H9 (cell line): ENCODE data around the gene TENM3. TPM values are rescaled to one million over a fixed set of nuclear protein-coding genes. Genes with fewer than 3 reads are reported as not detected.

Source experiments
- DNase-seq: peaks from one replicate; pipeline ENCODE4 v3.0.0-alpha.2; 2017
- H2AFZ ChIP-seq: one replicate; pipeline ENCODE4 v1.6.1; 2013; ENCODE audit warnings: mild to moderate bottlenecking, low read length, control low read depth, moderate library complexity
- H2AK5ac ChIP-seq: 2 replicates; pipeline ENCODE4 v1.6.1; 2013; ENCODE audit warnings: low read length, control low read depth, mixed read lengths; ENCODE audit not compliant: insufficient read length
- H2BK120ac ChIP-seq: one replicate; pipeline ENCODE4 v1.6.1; 2013; ENCODE audit warnings: low read depth, mild to moderate bottlenecking, low read length, control low read depth, inconsistent platforms; ENCODE audit not compliant: poor library complexity, severe bottlenecking
- H2BK12ac ChIP-seq: 2 replicates; pipeline ENCODE4 v1.6.1; 2013; ENCODE audit warnings: low read length, control low read depth, mixed read lengths, low read depth; ENCODE audit not compliant: insufficient read length
- H2BK15ac ChIP-seq: 2 replicates; pipeline ENCODE4 v1.6.1; 2013; ENCODE audit warnings: low read depth, low read length, control low read depth
- H2BK20ac ChIP-seq: one replicate; pipeline ENCODE4 v1.6.1; 2013; ENCODE audit warnings: low read depth, mild to moderate bottlenecking, low read length, control low read depth, inconsistent platforms; ENCODE audit not compliant: poor library complexity, severe bottlenecking
- H2BK5ac ChIP-seq: 2 replicates; pipeline ENCODE4 v1.6.1; 2013; ENCODE audit warnings: low read length, control low read depth, mixed read lengths; ENCODE audit not compliant: insufficient read length
- H3K14ac ChIP-seq: 2 replicates; pipeline ENCODE4 v1.6.1; 2013; ENCODE audit warnings: low read length, control low read depth; ENCODE audit not compliant: insufficient read depth
- H3K18ac ChIP-seq: 2 replicates; pipeline ENCODE4 v1.6.1; 2013; ENCODE audit warnings: low read depth, mild to moderate bottlenecking, mixed read lengths, low read length, control low read depth; ENCODE audit not compliant: insufficient read length
- H3K23ac ChIP-seq: 2 replicates; pipeline ENCODE4 v1.6.1; 2013; ENCODE audit warnings: low read length, control low read depth, mixed read lengths, low read depth; ENCODE audit not compliant: insufficient read length
- H3K23me2 ChIP-seq: 2 replicates; pipeline ENCODE4 v1.6.1; 2013; ENCODE audit warnings: low read depth, mild to moderate bottlenecking, mixed read lengths, low read length, control low read depth; ENCODE audit not compliant: insufficient read length, poor library complexity, severe bottlenecking
- H3K27ac ChIP-seq: 2 replicates; pipeline ENCODE4 v1.5.1; 2013; ENCODE audit warnings: low read length, control low read depth, mixed read lengths, low read depth; ENCODE audit not compliant: insufficient read length
- H3K27me3 ChIP-seq: 2 replicates; pipeline ENCODE4 v1.6.1; 2013; ENCODE audit warnings: low read length, control low read depth, inconsistent platforms; ENCODE audit not compliant: insufficient read depth
- H3K4ac ChIP-seq: 2 replicates; pipeline ENCODE4 v1.6.1; 2013; ENCODE audit warnings: low read depth, mild to moderate bottlenecking, control low read depth, inconsistent platforms, low read length, moderate library complexity
- H3K4me1 ChIP-seq: 2 replicates; pipeline ENCODE4 v1.6.1; 2013; ENCODE audit warnings: low read length, control low read depth, inconsistent platforms; ENCODE audit not compliant: insufficient read depth
- H3K4me2 ChIP-seq: 2 replicates; pipeline ENCODE4 v1.6.1; 2013; ENCODE audit warnings: low read length, control low read depth, mixed read lengths; ENCODE audit not compliant: insufficient read length, insufficient read depth
- H3K56ac ChIP-seq: 2 replicates; pipeline ENCODE4 v1.6.1; 2013; ENCODE audit warnings: low read depth, mild to moderate bottlenecking, mixed read lengths, low read length, control low read depth; ENCODE audit not compliant: insufficient read length
- H3K79me1 ChIP-seq: 2 replicates; pipeline ENCODE4 v1.6.1; 2013; ENCODE audit warnings: low read depth, mild to moderate bottlenecking, moderate library complexity, low read length, control low read depth, inconsistent platforms; ENCODE audit not compliant: insufficient read depth, poor library complexity, severe bottlenecking
- H3K79me2 ChIP-seq: 2 replicates; pipeline ENCODE4 v1.6.1; 2013; ENCODE audit warnings: low read length, control low read depth, inconsistent platforms; ENCODE audit not compliant: insufficient read depth
- H3K9ac ChIP-seq: 2 replicates; pipeline ENCODE4 v1.6.1; 2013; ENCODE audit warnings: low read length, control low read depth, mixed read lengths; ENCODE audit not compliant: insufficient read length; ENCODE audit errors: extremely low read depth
- H3K9me3 ChIP-seq: one replicate; pipeline ENCODE4 v1.6.1; 2013; ENCODE audit warnings: low read depth, low read length, inconsistent platforms; ENCODE audit not compliant: control insufficient read depth
- H3T11ph ChIP-seq: one replicate; pipeline ENCODE4 v1.6.1; 2013; ENCODE audit warnings: mild to moderate bottlenecking, low read length, control low read depth, inconsistent platforms
- H4K20me1 ChIP-seq: one replicate; pipeline ENCODE4 v1.6.1; 2013; ENCODE audit not compliant: control insufficient read depth, insufficient read length, insufficient read depth
- H4K5ac ChIP-seq: 2 replicates; pipeline ENCODE4 v1.6.1; 2013; ENCODE audit warnings: low read depth, mild to moderate bottlenecking, mixed read lengths, low read length, control low read depth; ENCODE audit not compliant: insufficient read length
- H4K8ac ChIP-seq: replicated peaks from 2 replicates; pipeline ENCODE4 v1.6.1; 2013; ENCODE audit warnings: low read length, control low read depth, mixed read lengths, low read depth; ENCODE audit not compliant: insufficient read length
- H4K91ac ChIP-seq: 2 replicates; pipeline ENCODE4 v1.6.1; 2013; ENCODE audit warnings: low read depth, mild to moderate bottlenecking, moderate library complexity, mixed read lengths, low read length, control low read depth; ENCODE audit not compliant: insufficient read length
- H3K27ac Mint-ChIP-seq, 3 experiments: 2 replicates in 2 of 3; 3 replicates in 1 of 3; pipeline ENCODE4 v1.8.0; 2020 to 2021; ENCODE audit warnings: mixed read lengths in 3 of 3, mild to moderate bottlenecking in 1 of 3, moderate library complexity in 1 of 3
- H3K27me3 Mint-ChIP-seq: 2 replicates; pipeline ENCODE4 v1.8.0; 2021; ENCODE audit warnings: low read depth, mild to moderate bottlenecking, moderate library complexity, mixed read lengths
- H3K36me3 Mint-ChIP-seq, 3 experiments: 2 replicates in 2 of 3; 3 replicates in 1 of 3; pipeline ENCODE4 v1.8.0; 2020 to 2021; ENCODE audit warnings: low read depth in 3 of 3, mixed read lengths in 3 of 3; ENCODE audit not compliant: insufficient read depth in 1 of 3
- H3K4me1 Mint-ChIP-seq, 2 experiments: 2 replicates each; pipeline ENCODE4 v1.8.0; 2020; ENCODE audit warnings: mixed read lengths in 2 of 2
- H3K4me3 Mint-ChIP-seq, 2 experiments: 2 replicates in 1 of 2; 3 replicates in 1 of 2; pipeline ENCODE4 v1.8.0; 2020 to 2021; ENCODE audit warnings: mild to moderate bottlenecking in 2 of 2, mixed read lengths in 2 of 2, moderate library complexity in 1 of 2
- H3K9me3 Mint-ChIP-seq, 2 experiments: 2 replicates in 1 of 2; 3 replicates in 1 of 2; pipeline ENCODE4 v1.8.0; 2020; ENCODE audit warnings: mild to moderate bottlenecking in 2 of 2, mixed read lengths in 2 of 2, moderate library complexity in 1 of 2
- WGBS: extraction: QIAGEN DNeasy Blood & Tissue Kit; methylation state at CpG from one replicate; pipeline ENCODE4 v1.1.7; 2013; ENCODE audit warnings: missing lambda C conversion rate, low lambda C conversion rate, mixed read lengths; ENCODE audit not compliant: insufficient read length; ENCODE audit errors: extremely low coverage; 5-methylcytosine and 5-hydroxymethylcytosine counted together
- total RNA-seq: library from RNA; stranded (reverse); gene quantifications from 2 replicates; pipeline ENCODE4 v1.2.1, GENCODE V29; 2021
- TF ChIP-seq, protein P1 (sequence below): fragments of 200-600 bp; sonication (generic); conservative IDR thresholded peaks from 3 replicates; pipeline ENCODE4 v1.8.0; 2021; ENCODE audit warnings: antibody characterized with exemption, mild to moderate bottlenecking

The TENM3 gene
- total RNA-seq, 1 experiment from 2014 or later = 49.6 TPM

DNA sequence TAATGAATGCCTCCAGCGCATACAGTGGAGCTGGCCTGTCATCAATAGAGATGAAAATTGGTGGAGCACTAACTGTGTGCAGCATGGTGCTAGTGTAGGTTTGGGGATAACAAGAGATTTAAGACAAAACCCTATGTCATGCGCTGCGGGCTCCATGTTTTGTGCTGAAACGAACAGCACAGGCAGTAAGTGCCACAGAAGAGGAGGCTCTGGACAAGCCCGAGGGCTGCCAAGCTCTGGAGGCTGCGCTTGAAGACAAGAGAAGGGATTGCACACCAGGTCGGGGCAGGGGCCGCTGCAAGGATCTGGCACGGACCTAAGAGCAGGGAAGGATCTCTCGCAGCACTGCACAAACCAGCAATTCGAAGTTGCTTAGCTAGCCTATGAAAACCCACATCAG is 35.5 kb downstream of the TENM3 start:
- Histone ChIP-seq H3K79me2 (no peaks in the 10 kb centered on the region), H4K5ac (no peak overlapping the region)
- H3K9me3 Mint-ChIP-seq = no peaks in the 10 kb centered on the region

More for the DNA sequence above, 35.5 kb downstream of the TENM3 start:
- Histone ChIP-seq H3K9me3 (no peaks in the 10 kb centered on the region), H2BK20ac (no peak overlapping the region), H4K8ac (no peak overlapping the region), H2AK5ac (no peak overlapping the region), H3K79me1 (no peaks in the 10 kb centered on the region), H3K4me1 (no peaks in the 10 kb centered on the region; the same call in 1 of the 2 replicates), H3K27ac (no peak overlapping the region), H2BK15ac (no peak overlapping the region), H2AFZ (no peak overlapping the region), H4K91ac (no peak overlapping the region), H3T11ph (no peak overlapping the region), H3K4ac (no peak overlapping the region), H3K14ac (no peak overlapping the region), H4K20me1 (no peaks in the 10 kb centered on the region), H3K56ac (no peak overlapping the region), H3K23ac (no peak overlapping the region), H2BK5ac (no peak overlapping the region), H3K4me2 (no peak overlapping the region), H3K18ac (no peak overlapping the region), H3K9ac (no peak overlapping the region), H2BK120ac (no peak overlapping the region), H3K23me2 (no peaks in the 10 kb centered on the region), H2BK12ac (no peak overlapping the region), H3K27me3 (no peaks in the 10 kb centered on the region)
- Mint-ChIP-seq H3K27ac (peak overlapping the region in 2 of 3 experiments; percentile 65 to 68; a peak in 2 of 7 replicates), H3K36me3 (0 out of 7 replicates have a peak, but pooled peaks cover 2 to 4% (median 3%) of the 10 kb centered on the region in 3 experiments), H3K4me1 (peaks cover 12 to 19% of the 10 kb centered on the region in 2 experiments), H3K27me3 (no peaks in the 10 kb centered on the region), H3K4me3 (no peak overlapping the region)
- WGBS = no CpG with 5 or more reads among the region's 11 CpGs
- TF ChIP-seq, protein P1, sequence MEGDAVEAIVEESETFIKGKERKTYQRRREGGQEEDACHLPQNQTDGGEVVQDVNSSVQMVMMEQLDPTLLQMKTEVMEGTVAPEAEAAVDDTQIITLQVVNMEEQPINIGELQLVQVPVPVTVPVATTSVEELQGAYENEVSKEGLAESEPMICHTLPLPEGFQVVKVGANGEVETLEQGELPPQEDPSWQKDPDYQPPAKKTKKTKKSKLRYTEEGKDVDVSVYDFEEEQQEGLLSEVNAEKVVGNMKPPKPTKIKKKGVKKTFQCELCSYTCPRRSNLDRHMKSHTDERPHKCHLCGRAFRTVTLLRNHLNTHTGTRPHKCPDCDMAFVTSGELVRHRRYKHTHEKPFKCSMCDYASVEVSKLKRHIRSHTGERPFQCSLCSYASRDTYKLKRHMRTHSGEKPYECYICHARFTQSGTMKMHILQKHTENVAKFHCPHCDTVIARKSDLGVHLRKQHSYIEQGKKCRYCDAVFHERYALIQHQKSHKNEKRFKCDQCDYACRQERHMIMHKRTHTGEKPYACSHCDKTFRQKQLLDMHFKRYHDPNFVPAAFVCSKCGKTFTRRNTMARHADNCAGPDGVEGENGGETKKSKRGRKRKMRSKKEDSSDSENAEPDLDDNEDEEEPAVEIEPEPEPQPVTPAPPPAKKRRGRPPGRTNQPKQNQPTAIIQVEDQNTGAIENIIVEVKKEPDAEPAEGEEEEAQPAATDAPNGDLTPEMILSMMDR = no peak
- no peak for DNase-seq
